Mononuclear cell (primary cell): Measurements from ENCODE around the gene CCDC69. TPM values are rescaled to one million over a fixed set of nuclear protein-coding genes. Genes with fewer than 3 reads are reported as not detected.

Source experiments
- H3K27me3 ChIP-seq: 2 replicates; pipeline ENCODE4 v1.6.0; 2011; ENCODE audit warnings: low read length, control low read depth; ENCODE audit not compliant: insufficient read depth
- H3K4me1 ChIP-seq: 2 replicates; pipeline ENCODE4 v1.5.1; 2011; ENCODE audit warnings: mild to moderate bottlenecking, low read length, control low read depth; ENCODE audit not compliant: insufficient read depth
- H3K4me3 ChIP-seq: 2 replicates; pipeline ENCODE4 v1.5.1; 2011; ENCODE audit warnings: mild to moderate bottlenecking, low read length, moderate library complexity
- H3K9me3 ChIP-seq: 2 replicates; pipeline ENCODE4 v1.5.1; 2011; ENCODE audit warnings: low read depth, mild to moderate bottlenecking, control low read depth, low read length
- total RNA-seq: library from RNA; depleted of rRNA; stranded (reverse); fragments of >200 nt; gene quantifications from one replicate; pipeline ENCODE4 v1.2.3, GENCODE V29; 2012

Gene CCDC69
- total RNA-seq, 1 donor = 142 TPM

DNA sequence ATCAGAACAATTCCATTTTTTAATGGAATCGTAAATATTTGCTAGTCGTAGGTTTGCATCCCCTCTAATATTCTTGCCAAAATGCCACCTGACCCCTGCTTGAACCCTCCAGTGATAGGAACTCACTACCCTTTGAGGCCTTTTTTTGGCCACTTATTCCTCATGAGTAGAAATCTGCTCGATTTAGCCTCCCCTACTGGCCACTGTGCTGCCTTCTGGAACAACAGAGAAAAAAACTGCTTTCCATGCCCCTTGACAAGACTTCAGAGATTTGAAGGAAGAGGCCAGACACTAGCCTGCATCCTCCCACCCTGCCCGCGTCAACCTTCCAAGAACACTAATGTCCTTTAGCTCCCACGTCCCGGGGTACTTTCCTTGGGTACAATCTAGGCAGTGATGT is 4.1 kb downstream of the CCDC69 start:
- Histone ChIP-seq H3K4me1 (peaks cover 91% of the 10 kb centered on the region), H3K9me3 (no peaks in the 10 kb centered on the region), H3K4me3 (no peak overlapping the region), H3K27me3 (no peaks in the 10 kb centered on the region)

GRCh38 chr5:151219138-151219537 is 4.8 kb downstream of the CCDC69 start:
- Histone ChIP-seq H3K4me1 (peaks cover 91% of the 10 kb centered on the region), H3K27me3 (no peaks in the 10 kb centered on the region), H3K4me3 (no peak overlapping the region), H3K9me3 (no peaks in the 10 kb centered on the region)

DNA sequence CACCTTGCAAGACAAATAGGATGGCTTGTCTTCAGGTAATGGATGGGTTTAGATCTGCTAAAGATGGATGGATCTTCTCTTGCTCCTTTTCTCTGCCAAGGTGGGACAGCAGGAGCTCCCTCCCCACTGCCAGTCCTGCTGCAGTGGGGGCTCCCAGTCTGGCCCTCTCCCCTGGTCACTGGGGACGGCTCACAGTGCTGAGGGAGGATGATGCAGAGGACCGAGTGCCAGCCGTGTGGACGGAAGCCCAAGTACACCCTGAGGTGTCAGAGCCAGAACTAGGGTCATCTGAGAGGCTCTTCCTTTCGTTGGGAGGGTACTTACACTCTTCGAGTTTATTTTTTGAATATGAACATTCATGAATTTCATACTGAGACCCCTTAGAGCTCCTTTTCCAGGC is 5.7 kb downstream of the CCDC69 start:
- H3K9me3 ChIP-seq = no peaks in the 10 kb centered on the region
- peaks cover 99% of the 10 kb centered on the region for H3K4me1 ChIP-seq
- no peak overlapping the region for H3K4me3 ChIP-seq
- H3K27me3 ChIP-seq = no peaks in the 10 kb centered on the region

- H3K9me3 ChIP-seq = no peaks in the 10 kb centered on the region
- no peaks in the 10 kb centered on the region for H3K27me3 ChIP-seq
- H3K4me3 ChIP-seq = no peak overlapping the region
- H3K4me1 ChIP-seq = peaks cover 99% of the 10 kb centered on the region
Observed at GRCh38 chr5:151216781-151217180, 7.1 kb downstream of the CCDC69 start.

DNA sequence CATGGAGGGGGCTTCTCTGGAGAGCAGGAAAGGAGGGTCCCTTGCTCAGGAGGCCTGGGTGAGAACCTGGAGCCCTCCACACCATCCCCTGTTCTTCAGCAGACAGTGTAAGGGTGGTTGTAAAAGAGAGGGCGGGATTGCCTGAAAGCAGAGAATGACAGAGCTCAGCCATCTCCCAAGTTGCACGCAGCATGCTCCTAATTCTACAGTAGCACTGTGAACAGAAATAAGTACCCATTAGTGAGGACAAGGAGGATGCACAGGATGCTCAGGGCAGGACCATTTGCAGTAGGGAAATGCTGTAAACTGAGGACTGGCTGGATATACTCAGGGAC is 8.4 kb downstream of the CCDC69 start:
- Histone ChIP-seq H3K4me3 (no peak overlapping the region), H3K4me1 (peaks cover 99% of the 10 kb centered on the region), H3K9me3 (no peaks in the 10 kb centered on the region), H3K27me3 (no peaks in the 10 kb centered on the region)

- Histone ChIP-seq H3K27me3 (no peaks in the 10 kb centered on the region), H3K4me1 (peaks cover 99% of the 10 kb centered on the region), H3K9me3 (no peaks in the 10 kb centered on the region), H3K4me3 (peak overlapping the region; percentile 10)
Observed at GRCh38 chr5:151214614-151215545, 9.0 kb downstream of the CCDC69 start.

- peak overlapping the region; percentile 26 for H3K4me3 ChIP-seq
- H3K27me3 ChIP-seq = no peaks in the 10 kb centered on the region
- peaks cover 99% of the 10 kb centered on the region for H3K4me1 ChIP-seq
- H3K9me3 ChIP-seq = no peaks in the 10 kb centered on the region
Observed at GRCh38 chr5:151213803-151214613, 9.9 kb downstream of the CCDC69 start.

DNA sequence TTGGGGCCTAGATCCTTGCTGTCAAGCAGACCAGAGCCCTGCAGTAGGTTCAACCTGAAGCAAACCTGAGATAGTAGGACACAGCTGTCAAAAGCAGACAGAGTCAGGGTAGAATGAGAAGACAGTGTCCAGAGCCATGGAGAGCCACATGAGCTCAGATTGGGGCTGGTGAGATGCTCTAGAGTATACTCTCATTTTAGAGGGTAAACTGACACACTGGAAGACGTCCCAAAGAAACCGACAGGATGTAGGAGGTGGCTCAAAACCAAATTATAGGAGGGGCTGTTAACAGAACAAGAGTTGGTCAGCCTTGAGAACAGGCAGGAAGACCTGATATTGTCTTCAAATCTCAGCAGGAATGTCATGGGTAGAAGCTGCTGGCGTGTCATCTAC is 11.5 kb downstream of the CCDC69 start:
- Histone ChIP-seq H3K4me1 (peaks cover 99% of the 10 kb centered on the region), H3K4me3 (peak overlapping the region; percentile 26), H3K27me3 (no peaks in the 10 kb centered on the region)

GRCh38 chr5:151208481-151208914 is 15.4 kb downstream of the CCDC69 start:
- H3K27me3 ChIP-seq = no peaks in the 10 kb centered on the region
- peaks cover 82% of the 10 kb centered on the region for H3K4me1 ChIP-seq
- no peaks in the 10 kb centered on the region for H3K9me3 ChIP-seq
- H3K4me3 ChIP-seq = no peak overlapping the region

More for the DNA sequence above, 11.5 kb downstream of the CCDC69 start:
- H3K9me3 ChIP-seq = no peaks in the 10 kb centered on the region

DNA sequence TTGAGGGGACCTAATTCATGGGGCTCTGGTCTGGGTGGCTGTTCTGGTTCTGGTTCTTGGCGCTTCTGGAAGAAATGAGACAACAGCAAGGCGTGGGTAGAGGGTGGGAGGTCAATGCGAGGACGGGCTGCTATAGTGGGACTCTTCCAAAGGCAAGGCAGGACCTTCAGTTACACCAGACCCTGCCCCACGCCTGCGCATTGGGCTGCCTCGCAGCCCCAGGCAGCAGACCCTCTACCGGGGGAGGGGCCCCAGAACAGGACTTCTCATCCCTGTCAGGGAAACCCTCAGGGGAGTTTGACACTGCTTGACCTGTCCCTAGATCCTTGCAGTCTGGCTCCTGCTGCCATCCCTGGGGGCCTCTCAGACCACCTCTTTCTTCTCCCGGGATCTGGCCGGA is 18.5 kb downstream of the CCDC69 start:
- no peak overlapping the region for H3K4me3 ChIP-seq
- peaks cover 66% of the 10 kb centered on the region for H3K4me1 ChIP-seq
- H3K27me3 ChIP-seq = no peaks in the 10 kb centered on the region
- H3K9me3 ChIP-seq = no peaks in the 10 kb centered on the region

DNA sequence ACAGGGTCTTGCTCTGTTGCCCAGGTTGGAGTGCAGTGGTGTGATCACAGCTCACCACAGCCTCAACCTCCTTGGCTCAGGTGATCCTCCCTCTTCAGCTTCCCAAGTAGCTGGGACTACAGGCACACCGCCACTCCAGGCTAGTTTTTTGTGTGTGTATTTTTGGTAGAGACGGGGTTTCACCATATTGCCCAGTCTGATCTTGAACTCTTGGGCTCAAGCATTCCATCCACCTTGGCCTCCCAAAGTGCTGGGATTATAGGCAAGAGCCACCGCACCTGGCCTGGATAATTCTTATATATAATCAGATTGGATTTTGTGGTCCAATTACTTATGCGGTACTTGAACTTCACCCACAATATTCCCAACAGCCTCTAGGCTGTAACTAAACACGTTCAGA is 19.8 kb downstream of the CCDC69 start:
- no peaks in the 10 kb centered on the region for H3K27me3 ChIP-seq
- no peak overlapping the region for H3K4me3 ChIP-seq
- peaks cover 53% of the 10 kb centered on the region for H3K4me1 ChIP-seq
- no peaks in the 10 kb centered on the region for H3K9me3 ChIP-seq

- peaks cover 38% of the 10 kb centered on the region for H3K4me1 ChIP-seq
- H3K9me3 ChIP-seq = no peaks in the 10 kb centered on the region
- no peak overlapping the region for H3K4me3 ChIP-seq
- no peaks in the 10 kb centered on the region for H3K27me3 ChIP-seq
Observed at GRCh38 chr5:151202381-151203139, 21.3 kb downstream of the CCDC69 start.

- Histone ChIP-seq H3K4me3 (no peak overlapping the region), H3K4me1 (peaks cover 40% of the 10 kb centered on the region), H3K9me3 (no peaks in the 10 kb centered on the region), H3K27me3 (no peaks in the 10 kb centered on the region)
Observed at GRCh38 chr5:151200913-151201595, 22.8 kb downstream of the CCDC69 start.

DNA sequence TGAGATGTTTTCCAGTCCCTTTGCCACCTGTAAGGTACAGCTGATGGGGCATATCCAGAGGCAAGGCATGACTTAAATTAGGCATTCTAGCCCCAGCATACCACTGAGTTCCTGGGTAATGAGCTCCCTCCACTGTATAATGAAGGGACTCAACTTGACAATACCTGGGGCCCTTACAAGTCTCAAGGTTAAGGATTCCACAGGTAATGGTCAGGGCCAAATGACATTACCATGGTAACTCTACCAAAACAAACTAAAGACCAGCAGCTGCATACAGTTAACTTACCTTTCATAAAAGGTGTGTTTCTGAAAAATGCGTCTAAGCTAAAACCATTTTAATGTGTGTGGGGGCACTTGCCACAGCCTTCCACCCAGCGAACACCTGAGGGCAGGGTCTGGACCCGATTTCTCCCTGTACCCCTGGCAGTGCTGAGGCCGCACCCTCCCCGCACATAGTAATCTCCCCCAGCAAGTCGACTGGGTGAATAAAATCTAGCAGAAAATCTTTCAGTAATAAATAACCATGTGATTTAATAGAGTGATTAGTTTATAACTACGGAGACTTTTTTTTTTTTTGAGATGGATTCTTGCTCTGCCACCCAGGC is 24.2 kb downstream of the CCDC69 start:
- Histone ChIP-seq H3K27me3 (no peaks in the 10 kb centered on the region), H3K4me1 (peaks cover 42% of the 10 kb centered on the region), H3K4me3 (no peak overlapping the region), H3K9me3 (no peaks in the 10 kb centered on the region)
